BJ (cell line): ENCODE measurements around the gene DHDDS. TPM values are rescaled to one million over a fixed set of nuclear protein-coding genes. Genes with fewer than 3 reads are reported as not detected.

ENCODE experiments used
- CTCF ChIA-PET: fragments of 350-600 bp; formaldehyde crosslinking; extraction: SDS; loops from one replicate; lab custom pipeline; 2021; ENCODE audit warnings: antibody characterized with exemption, inconsistent platforms; lab: Yijun Ruan, JAX
- POLR2A ChIA-PET: fragments of 300-600 bp; sonication (Branson Sonifier 250); formaldehyde crosslinking; extraction: SDS; loops from one replicate; lab custom pipeline; 2021; ENCODE audit warnings: antibody characterized with exemption; lab: Charles Lee
- DNase-seq: peaks from one replicate; pipeline ENCODE4 v3.0.0-alpha.2; 2011; ENCODE audit warnings: low read depth
- H3K27me3 ChIP-seq: 2 replicates; pipeline ENCODE4 v1.6.0; 2011; ENCODE audit warnings: low read length; ENCODE audit not compliant: control insufficient read depth, insufficient read depth
- H3K36me3 ChIP-seq: 2 replicates; pipeline ENCODE4 v1.5.1; 2011; ENCODE audit warnings: low read length; ENCODE audit not compliant: control insufficient read depth, insufficient read depth
- H3K4me3 ChIP-seq: 2 replicates; pipeline ENCODE4 v1.5.1; 2011; ENCODE audit warnings: low read depth, mild to moderate bottlenecking, control low read depth, low read length
- polyA plus RNA-seq: library from polyadenylated mRNA; depleted of rRNA; stranded (reverse); fragments of >200 nt; gene quantifications from 2 replicates; pipeline ENCODE4 v1.2.3, GENCODE V29; 2011
- TF ChIP-seq, protein P1 (sequence below): IDR thresholded peaks from 2 replicates; pipeline ENCODE4 v1.5.1; 2011; ENCODE audit warnings: low read depth, mild to moderate bottlenecking, control low read depth, inconsistent platforms, low read length, moderate library complexity; ENCODE audit not compliant: insufficient read depth

The DHDDS gene
- polyA plus RNA-seq, 1 experiment = 46.2 TPM

DNA sequence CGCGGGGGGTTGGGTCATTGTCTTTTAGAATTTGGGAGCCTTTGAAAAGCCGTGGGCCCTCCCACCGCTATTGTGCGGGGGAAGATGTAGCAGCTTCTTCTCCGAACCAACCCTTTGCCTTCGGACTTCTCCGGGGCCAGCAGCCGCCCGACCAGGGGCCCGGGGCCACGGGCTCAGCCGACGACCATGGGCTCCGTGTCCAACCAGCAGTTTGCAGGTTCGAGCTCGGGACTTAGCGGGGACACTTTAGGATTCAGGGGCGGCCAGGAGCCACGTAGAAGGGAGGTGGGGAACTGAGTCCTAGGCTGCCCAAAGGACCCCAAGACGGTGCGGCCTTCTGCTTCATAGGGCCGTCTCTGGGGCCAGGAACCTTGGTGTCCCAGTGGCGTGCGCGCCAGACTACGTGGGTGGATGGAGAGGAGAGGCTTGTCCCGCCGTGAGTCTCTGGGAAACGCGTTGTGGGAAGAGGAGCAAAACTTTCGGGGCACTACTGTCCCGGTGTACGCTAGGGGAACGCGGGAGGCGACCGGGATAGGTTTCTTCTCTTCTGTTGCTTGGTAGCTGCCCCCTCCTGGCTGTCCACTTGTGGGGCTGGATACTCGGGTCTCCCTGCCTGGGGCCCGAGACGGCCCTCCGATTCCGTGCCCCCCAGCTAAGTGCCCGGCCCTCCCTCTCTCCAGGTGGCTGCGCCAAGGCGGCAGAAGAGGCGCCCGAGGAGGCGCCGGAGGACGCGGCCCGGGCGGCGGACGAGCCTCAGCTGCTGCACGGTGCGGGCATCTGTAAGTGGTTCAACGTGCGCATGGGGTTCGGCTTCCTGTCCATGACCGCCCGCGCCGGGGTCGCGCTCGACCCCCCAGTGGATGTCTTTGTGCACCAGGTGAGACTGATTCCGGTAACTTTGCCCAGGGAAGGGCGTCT is 21.2 kb upstream of the DHDDS start, which contains the start of gene LIN28A:
Gene LIN28A, plus strand, starts transcription at position 112 of the 918 bp plus-strand sequence. Its CDS starts 75 bp downstream, at position 187.
- Histone ChIP-seq H3K4me3 (no peak within 1 kb of the TSS), H3K36me3 (no peaks in the 10 kb centered on the region), H3K27me3 (peaks cover 37% of the 10 kb centered on the region)
- ChIA-PET POLR2A (no interaction called here), CTCF (interaction anchor here (1.2 kb wide), 1 partner anchor 16 kb away, joined by 3 read pairs; no protein-coding TSS in a partner anchor)
- DNase-seq = no peak
- TF ChIP-seq, protein P1, sequence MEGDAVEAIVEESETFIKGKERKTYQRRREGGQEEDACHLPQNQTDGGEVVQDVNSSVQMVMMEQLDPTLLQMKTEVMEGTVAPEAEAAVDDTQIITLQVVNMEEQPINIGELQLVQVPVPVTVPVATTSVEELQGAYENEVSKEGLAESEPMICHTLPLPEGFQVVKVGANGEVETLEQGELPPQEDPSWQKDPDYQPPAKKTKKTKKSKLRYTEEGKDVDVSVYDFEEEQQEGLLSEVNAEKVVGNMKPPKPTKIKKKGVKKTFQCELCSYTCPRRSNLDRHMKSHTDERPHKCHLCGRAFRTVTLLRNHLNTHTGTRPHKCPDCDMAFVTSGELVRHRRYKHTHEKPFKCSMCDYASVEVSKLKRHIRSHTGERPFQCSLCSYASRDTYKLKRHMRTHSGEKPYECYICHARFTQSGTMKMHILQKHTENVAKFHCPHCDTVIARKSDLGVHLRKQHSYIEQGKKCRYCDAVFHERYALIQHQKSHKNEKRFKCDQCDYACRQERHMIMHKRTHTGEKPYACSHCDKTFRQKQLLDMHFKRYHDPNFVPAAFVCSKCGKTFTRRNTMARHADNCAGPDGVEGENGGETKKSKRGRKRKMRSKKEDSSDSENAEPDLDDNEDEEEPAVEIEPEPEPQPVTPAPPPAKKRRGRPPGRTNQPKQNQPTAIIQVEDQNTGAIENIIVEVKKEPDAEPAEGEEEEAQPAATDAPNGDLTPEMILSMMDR = no peak

DNA sequence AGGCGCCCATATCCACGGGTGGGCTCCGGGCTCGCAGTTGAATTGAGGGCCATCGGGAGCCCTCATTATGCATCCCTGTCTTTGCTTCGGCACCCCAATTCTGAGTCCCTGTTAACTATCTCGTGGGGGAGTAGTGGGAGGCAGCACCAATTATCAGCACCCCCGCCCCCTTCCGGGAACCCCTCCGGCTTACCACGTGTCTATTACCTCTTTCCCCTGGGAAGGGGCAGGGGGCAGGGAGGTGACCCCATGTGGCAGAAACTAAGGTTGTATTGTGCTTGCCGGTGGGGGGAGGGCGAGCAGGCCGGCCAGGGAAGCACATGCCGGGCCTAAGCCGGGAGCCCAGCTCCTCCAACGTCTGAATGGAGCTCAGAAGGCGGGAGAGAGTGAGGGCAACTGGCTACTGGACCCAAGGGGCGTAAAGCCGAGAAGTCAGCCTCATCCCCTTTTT is 20.5 kb upstream of the DHDDS start:
- no peaks in the 10 kb centered on the region for H3K36me3 ChIP-seq
- H3K27me3 ChIP-seq = peaks cover 37% of the 10 kb centered on the region
- TF ChIP-seq, protein P1 = no peak
- POLR2A ChIA-PET = no interaction called here
- CTCF ChIA-PET = interaction anchor here (1.2 kb wide), 1 partner anchor 16 kb away, joined by 3 read pairs; no protein-coding TSS in a partner anchor
- H3K4me3 ChIP-seq = no peak overlapping the region
- DNase-seq = no peak

DNA sequence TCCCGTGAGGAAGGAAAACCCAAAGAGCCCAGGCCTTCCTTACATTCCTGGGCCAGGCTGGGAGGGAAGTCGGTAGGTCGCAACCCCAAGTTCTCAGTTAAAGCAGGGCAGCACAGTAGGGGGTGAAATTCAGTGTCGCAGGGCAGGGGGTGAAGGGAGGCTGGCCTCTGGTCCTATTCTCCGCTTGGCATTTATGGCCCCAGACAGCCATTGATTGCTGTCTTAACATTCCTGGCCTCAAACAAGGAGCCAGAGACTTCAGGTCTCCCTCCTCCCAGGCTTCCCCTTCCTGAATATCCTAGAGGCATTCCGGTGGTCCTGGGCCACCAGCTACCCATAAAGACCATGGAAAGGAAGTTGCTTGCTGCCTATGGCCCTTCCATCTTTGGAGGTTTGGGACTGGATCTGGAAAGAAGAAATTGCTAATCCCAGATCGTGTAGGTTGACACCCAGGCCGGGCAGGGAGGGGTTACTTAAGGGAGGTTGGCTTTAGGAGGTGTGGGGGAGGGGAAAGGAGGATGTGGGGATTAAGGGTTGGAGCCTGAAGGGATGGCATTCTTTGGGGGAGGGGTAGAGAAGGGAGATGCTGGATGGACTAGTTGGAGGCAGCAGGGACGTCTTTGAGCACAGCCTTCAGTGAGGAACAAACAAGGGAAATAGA is 19.8 kb upstream of the DHDDS start:
- ChIA-PET POLR2A (no interaction called here), CTCF (interaction anchor here (1.1 to 1.8 kb wide), 3 partner anchors 21 to 242 kb away, joined by 3 to 6 read pairs (median 5); partner anchors contain the start of gene ZNF593)
- peaks cover 37% of the 10 kb centered on the region for H3K27me3 ChIP-seq
- TF ChIP-seq, protein P1 = no peak
- H3K4me3 ChIP-seq = no peak overlapping the region
- H3K36me3 ChIP-seq = no peaks in the 10 kb centered on the region
- DNase-seq = no peak

DNA sequence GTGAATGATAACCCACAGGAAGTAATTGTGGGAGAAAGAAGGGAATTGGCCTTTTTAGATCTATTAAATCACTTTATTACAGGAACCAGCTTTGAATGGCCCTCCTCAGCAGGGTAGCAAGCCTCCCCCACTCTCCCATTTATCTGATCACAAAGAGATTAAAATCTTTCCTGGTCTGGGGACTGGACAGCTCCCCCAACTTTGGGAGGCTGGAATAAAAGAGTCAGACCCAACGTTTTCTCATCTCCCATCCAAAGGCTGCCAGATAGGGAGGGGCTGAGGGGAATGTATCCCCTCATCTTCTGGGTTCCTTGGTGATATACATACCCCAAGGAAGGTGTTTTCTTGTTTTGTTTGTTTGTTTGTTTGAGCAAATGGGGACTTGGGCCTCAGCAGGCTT is 19.1 kb upstream of the DHDDS start:
- peaks cover 37% of the 10 kb centered on the region for H3K27me3 ChIP-seq
- DNase-seq = no peak
- ChIA-PET POLR2A (no interaction called here), CTCF (interaction anchor here (1.1 to 1.8 kb wide), 3 partner anchors 22 to 243 kb away, joined by 3 to 6 read pairs (median 5); partner anchors contain the start of gene ZNF593)
- H3K36me3 ChIP-seq = no peaks in the 10 kb centered on the region
- no peak overlapping the region for H3K4me3 ChIP-seq
- TF ChIP-seq, protein P1 = no peak
